ENCODE data around the gene ZNF438. TPM values are rescaled to one million over a fixed set of nuclear protein-coding genes. Genes with fewer than 3 reads are reported as not detected.

ZNF438 gene
- total and polyA plus RNA-seq, 2 of the 4 experiments (the other 2 are of a cell fraction): 1.8 to 2.9 TPM

GRCh38 chr10:30842185-30842584 lies 189.5 kb downstream of the ZNF438 start:
- Histone ChIP-seq H2AK9ac (replicated peaks; ENCODE audit: low read depth, low read length, poor library complexity) (no peak overlapping the region), H2BK20ac (ENCODE audit: low read depth, low read length) (no peak overlapping the region), H2BK120ac (ENCODE audit: low read depth, low read length) (no peak overlapping the region), H3K14ac (replicated peaks; ENCODE audit: low read depth, low read length) (0 out of 2 replicates have a peak overlapping the region, but pooled peaks have one; percentile 15), H3K79me1 (ENCODE audit: low read depth in 1 of 2, low read length in 2 of 2) (no peaks in the 10 kb centered on the region), H3K9me1 (ENCODE audit: insufficient read depth, low read length) (no peaks in the 10 kb centered on the region; the same call in 1 of the 2 replicates), H3K4me3 (ENCODE audit: insufficient read depth, low read depth, low read length) (no peak overlapping the region), H3K27ac (ENCODE audit: insufficient read depth, low read length) (no peak overlapping the region), H2BK15ac (ENCODE audit: low read depth, low read length) (no peak overlapping the region), H4K20me1 (ENCODE audit: insufficient read depth, low read length) (no peaks in the 10 kb centered on the region), H3K18ac (ENCODE audit: low read depth, low read length) (no peak overlapping the region), H3K56ac (ENCODE audit: extremely low read depth, insufficient read depth, low read length) (no peak overlapping the region), H3K4ac (ENCODE audit: low read depth, low read length) (no peak overlapping the region), H3K4me2 (ENCODE audit: low read depth, low read length) (no peak overlapping the region), H3K27me3 (ENCODE audit: control insufficient read depth, insufficient read depth, low read length) (no peaks in the 10 kb centered on the region), H4K5ac (ENCODE audit: low read depth, low read length) (no peak overlapping the region), H3K23ac (ENCODE audit: low read depth, low read length) (no peak overlapping the region), H4K91ac (ENCODE audit: insufficient read depth, low read depth, low read length) (no peak overlapping the region), H3K4me1 (ENCODE audit: control insufficient read depth, insufficient read depth, low read length) (peaks cover 1% of the 10 kb centered on the region; the same call in 1 of the 2 replicates), H2AFZ (replicated peaks; ENCODE audit: low read length, poor library complexity) (no peak overlapping the region), H4K8ac (ENCODE audit: low read depth in 2 of 2, low read length in 2 of 2) (no peak overlapping the region; a peak in 1 of 4 replicates), H2AK5ac (ENCODE audit: low read depth, low read length) (0 out of 2 replicates have a peak overlapping the region, but pooled peaks have one; percentile 6), H2BK5ac (ENCODE audit: low read depth, low read length, poor library complexity, severe bottlenecking) (no peak overlapping the region), H3K9ac (ENCODE audit: low read depth, low read length) (no peak overlapping the region), H3K36me3 (ENCODE audit: control insufficient read depth, insufficient read depth, low read length) (no peaks in the 10 kb centered on the region), H3K9me3 (ENCODE audit: control insufficient read depth, insufficient read depth, low read length) (no peaks in the 10 kb centered on the region)
- in situ Hi-C loops (cut with MboI; ENCODE audit: low sequenced_read_pairs) (no loop called here), dilution Hi-C loops (cut with HindIII; ENCODE audit: low sequenced_read_pairs, unreplicated experiment) (no loop called here), intact Hi-C loops (cut with micrococcal nuclease) (no loop called here)
- ATAC-seq (ENCODE audit: low read depth) (no peak), DNase-seq (no peak)
- ChIA-PET POLR2A (ENCODE audit: unreplicated experiment) (no interaction called here), CTCF (no interaction called here)
- TF ChIP-seq ELK1 (IDR thresholded peaks at IDR 0.05; ENCODE audit: borderline replicate concordance, low read depth, low read length): no peak
- no peak for TF ChIP-seq RCOR1 (IDR thresholded peaks at IDR 0.05; ENCODE audit: insufficient replicate concordance, low read length)
- TF ChIP-seq CHD1 (IDR thresholded peaks at IDR 0.05; ENCODE audit: low read depth, low read length): no peak
- no peak for TF ChIP-seq MAZ (IDR thresholded peaks at IDR 0.05; ENCODE audit: borderline replicate concordance, low read depth, low read length)
- TF ChIP-seq BHLHE40 (IDR thresholded peaks at IDR 0.05; ENCODE audit: low read depth, low read length): no peak
- no peak for TF ChIP-seq POLR2A (IDR thresholded peaks at IDR 0.05; ENCODE audit: low read depth, low read length)
- no peak for TF ChIP-seq RAD21 (IDR thresholded peaks at IDR 0.05; ENCODE audit: low read length)
- no TSS peak for BruUV-seq (replicated peaks)
- no CpG with 5 or more reads among the region's 1 CpG for WGBS, 2 experiments (ENCODE audit: extremely low coverage in 2 of 2, insufficient read length in 1 of 2)
